H1 (cell line): Measurements from ENCODE around the gene SMAD6. TPM values are rescaled to one million over a fixed set of nuclear protein-coding genes. Genes with fewer than 3 reads are reported as not detected.

Experiments used
- CTCF ChIA-PET: fragments of 300-600 bp; sonication (Branson Sonifier 250); formaldehyde crosslinking; loops from one replicate; lab custom pipeline; 2021; ENCODE audit not compliant: partially characterized antibody; lab: Charles Lee
- POLR2A ChIA-PET: fragments of 300-600 bp; sonication (Branson Sonifier 250); formaldehyde crosslinking; loops from one replicate; lab custom pipeline; 2021; ENCODE audit warnings: inconsistent platforms; ENCODE audit not compliant: partially characterized antibody; lab: Charles Lee
- DNase-seq, 2 experiments: peaks; one replicate each; pipeline versions ENCODE4 v3.0.0 to v3.0.0-alpha.2; 2010 to 2022; ENCODE audit warnings: low spot score in 2 of 2, low read depth in 1 of 2, mixed read lengths in 1 of 2
- FAIRE-seq: peaks from 2 replicates; lab custom pipeline; 2011; peaks lifted over from hg19 to GRCh38; lab: Jason Lieb, UNC
- H2AFZ ChIP-seq: 2 replicates; pipeline ENCODE4 v1.8.1; 2012; ENCODE audit warnings: low read length, inconsistent platforms
- H2AK5ac ChIP-seq: 2 replicates; pipeline ENCODE4 v1.6.1; 2013; ENCODE audit warnings: low read depth, low read length
- H2BK120ac ChIP-seq: replicated peaks from 2 replicates; pipeline ENCODE3; 2013; ENCODE audit warnings: low read depth, low read length, inconsistent platforms
- H2BK12ac ChIP-seq: 2 replicates; pipeline ENCODE4 v1.6.1; 2013; ENCODE audit warnings: low read depth, low read length
- H2BK15ac ChIP-seq: 2 replicates; pipeline ENCODE4 v1.6.1; 2013; ENCODE audit warnings: low read length
- H2BK20ac ChIP-seq: 2 replicates; pipeline ENCODE4 v1.6.1; 2013; ENCODE audit warnings: low read length
- H2BK5ac ChIP-seq: 2 replicates; pipeline ENCODE4 v1.6.1; 2013; ENCODE audit warnings: low read depth, low read length
- H3K14ac ChIP-seq: 2 replicates; pipeline ENCODE4 v1.6.1; 2013; ENCODE audit warnings: inconsistent platforms; ENCODE audit not compliant: insufficient read length
- H3K18ac ChIP-seq: 2 replicates; pipeline ENCODE4 v1.6.1; 2013; ENCODE audit warnings: low read length; ENCODE audit errors: extremely low read depth
- H3K23ac ChIP-seq: 2 replicates; pipeline ENCODE4 v1.6.1; 2013; ENCODE audit warnings: inconsistent platforms; ENCODE audit not compliant: insufficient read length
- H3K23me2 ChIP-seq: 2 replicates; pipeline ENCODE4 v1.6.1; 2013; ENCODE audit warnings: low read depth, low read length
- H3K27ac ChIP-seq: 2 replicates; pipeline ENCODE4 v1.6.1; 2011; ENCODE audit warnings: low read depth, low read length, inconsistent platforms
- H3K27me3 ChIP-seq, 4 experiments: replicated peaks in 1 of 4; 1 replicate in 1 of 4; 2 replicates in 3 of 4; pipeline versions ENCODE4 v1.6.1 to v1.8.1; 2011 to 2013; ENCODE audit warnings: low read length in 3 of 4, mild to moderate bottlenecking in 3 of 4, inconsistent platforms in 2 of 4, mixed read lengths in 2 of 4, moderate library complexity in 1 of 4; ENCODE audit not compliant: control insufficient read depth in 3 of 4, insufficient read depth in 3 of 4; ENCODE audit errors: extremely low read depth in 1 of 4
- H3K36me3 ChIP-seq, 4 experiments: 2 replicates each; pipeline versions ENCODE4 v1.6.1 to v1.8.1; 2011 to 2013; ENCODE audit warnings: mild to moderate bottlenecking in 4 of 4, low read length in 3 of 4, moderate library complexity in 2 of 4, control low read depth in 1 of 4, inconsistent platforms in 1 of 4; ENCODE audit not compliant: insufficient read depth in 4 of 4, control insufficient read depth in 2 of 4
- H3K4ac ChIP-seq: replicated peaks from 2 replicates; pipeline ENCODE3; 2013; ENCODE audit warnings: low read length, low read depth, mixed read lengths, inconsistent platforms; ENCODE audit not compliant: insufficient read length
- H3K4me1 ChIP-seq, 4 experiments: replicated peaks in 1 of 4; 1 replicate in 1 of 4; 2 replicates in 3 of 4; pipeline versions ENCODE4 v1.6.1 to v1.8.1; 2011 to 2013; ENCODE audit warnings: low read length in 3 of 4, inconsistent platforms in 2 of 4, mixed read lengths in 1 of 4; ENCODE audit not compliant: insufficient read depth in 4 of 4, control insufficient read depth in 3 of 4
- H3K4me2 ChIP-seq, 2 experiments: 2 replicates each; pipeline versions ENCODE4 v1.6.1 to v1.8.1; 2011 to 2013; ENCODE audit warnings: low read depth in 2 of 2, low read length in 2 of 2, control low read depth in 1 of 2, inconsistent platforms in 1 of 2, mild to moderate bottlenecking in 1 of 2; ENCODE audit not compliant: insufficient read depth in 1 of 2
- H3K4me3 ChIP-seq, 4 experiments: fragments of 200-600, 300-600 bp in 1 of 4; sonication (generic), shearing (Covaris generic), sonication (Bioruptor Twin) in 1 of 4; 2 replicates each; pipeline versions ENCODE4 v1.5.1 to v1.8.1; 2011 to 2016; ENCODE audit warnings: low read length in 4 of 4, low read depth in 3 of 4, control low read depth in 2 of 4, inconsistent platforms in 2 of 4, mild to moderate bottlenecking in 2 of 4, mixed read lengths in 1 of 4, moderate library complexity in 1 of 4; ENCODE audit not compliant: insufficient read depth in 2 of 4; ENCODE audit errors: extremely low read depth in 1 of 4
- H3K56ac ChIP-seq: replicated peaks from 2 replicates; pipeline ENCODE3; 2013; ENCODE audit warnings: low read depth, mild to moderate bottlenecking, mixed read lengths, low read length, inconsistent platforms; ENCODE audit not compliant: insufficient read length
- H3K79me1 ChIP-seq: 2 replicates; pipeline ENCODE4 v1.6.1; 2013; ENCODE audit warnings: low read depth, low read length, control low read depth
- H3K79me2 ChIP-seq, 2 experiments: 2 replicates each; pipeline versions ENCODE4 v1.6.1 to v1.8.1; 2012 to 2013; ENCODE audit warnings: low read length in 2 of 2, mild to moderate bottlenecking in 2 of 2, inconsistent platforms in 1 of 2; ENCODE audit not compliant: insufficient read depth in 2 of 2, control insufficient read depth in 1 of 2
- H3K9ac ChIP-seq, 4 experiments: replicated peaks in 1 of 4; 1 replicate in 1 of 4; 2 replicates in 3 of 4; pipeline versions ENCODE4 v1.6.1 to v1.8.1; 2011 to 2013; ENCODE audit warnings: low read depth in 3 of 4, low read length in 3 of 4, control low read depth in 2 of 4, mild to moderate bottlenecking in 2 of 4, moderate library complexity in 2 of 4, inconsistent platforms in 1 of 4; ENCODE audit errors: extremely low read depth in 1 of 4
- H3K9me3 ChIP-seq, 2 experiments: 2 replicates each; pipeline versions ENCODE4 v1.6.1 to v1.8.1; 2012 to 2013; ENCODE audit warnings: mild to moderate bottlenecking in 2 of 2, moderate library complexity in 2 of 2, control low read depth in 1 of 2, inconsistent platforms in 1 of 2, low read depth in 1 of 2, low read length in 1 of 2, mixed read lengths in 1 of 2; ENCODE audit not compliant: insufficient read depth in 2 of 2
- H4K20me1 ChIP-seq, 2 experiments: replicated peaks in 1 of 2; 2 replicates each; pipeline versions ENCODE3 to v1.8.1; 2011 to 2013; ENCODE audit warnings: inconsistent platforms in 2 of 2, low read length in 2 of 2, mild to moderate bottlenecking in 1 of 2; ENCODE audit not compliant: insufficient read depth in 2 of 2, control insufficient read depth in 1 of 2
- H4K5ac ChIP-seq: 2 replicates; pipeline ENCODE4 v1.6.1; 2013; ENCODE audit warnings: low read length, low read depth, mixed read lengths, inconsistent platforms; ENCODE audit not compliant: insufficient read length
- H4K8ac ChIP-seq: 2 replicates; pipeline ENCODE4 v1.8.0; 2013; ENCODE audit warnings: mild to moderate bottlenecking, moderate library complexity, low read length, inconsistent platforms; ENCODE audit not compliant: insufficient read depth; ENCODE audit errors: extremely low read depth
- H4K91ac ChIP-seq: replicated peaks from 2 replicates; pipeline ENCODE3; 2013; ENCODE audit warnings: low read length, mixed read lengths, inconsistent platforms; ENCODE audit not compliant: insufficient read length
- GABPA ChIP-seq: IDR thresholded peaks from 2 replicates; pipeline ENCODE4 v1.6.1; 2011; ENCODE audit warnings: mild to moderate bottlenecking, low read length, moderate library complexity, borderline replicate concordance; ENCODE audit not compliant: insufficient read depth
- HDAC6 ChIP-seq: IDR thresholded peaks from one replicate; pipeline ENCODE4 v1.7.1; 2012; ENCODE audit warnings: low read depth, mild to moderate bottlenecking, inconsistent platforms, low read length, moderate library complexity
- SUZ12 ChIP-seq: fragments of 200-600 bp; sonication (generic); IDR thresholded peaks from 2 replicates; pipeline ENCODE4 v1.6.1; 2012; ENCODE audit warnings: mild to moderate bottlenecking, inconsistent platforms, low read length, moderate library complexity, mixed read lengths
- TAF1 ChIP-seq: IDR thresholded peaks from 2 replicates; pipeline ENCODE4 v1.6.1; 2011; ENCODE audit warnings: mild to moderate bottlenecking, low read depth, low read length
- YY1 ChIP-seq: IDR thresholded peaks from 2 replicates; pipeline ENCODE4 v1.6.1; 2011; ENCODE audit warnings: low read depth, mild to moderate bottlenecking, low read length
- WGBS, 2 experiments: shearing (Covaris generic) in 1 of 2; methylation state at CpG; one replicate each; pipeline versions ENCODE4 v1.1.6 to v1.1.7; 2013 to 2015; ENCODE audit warnings: low lambda C conversion rate in 2 of 2, mixed read lengths in 2 of 2, inconsistent platforms in 1 of 2, low coverage in 1 of 2, missing lambda C conversion rate in 1 of 2; ENCODE audit not compliant: insufficient replicate concordance in 2 of 2, insufficient coverage in 1 of 2, insufficient read length in 1 of 2; ENCODE audit errors: extremely low coverage in 1 of 2, missing lambda C conversion rate in 1 of 2; 5-methylcytosine and 5-hydroxymethylcytosine counted together
- polyA plus RNA-seq, 7 experiments: library from polyadenylated mRNA; depleted of rRNA in 3 of 7; stranded (reverse) in 5 of 7; unstranded in 2 of 7; fragments of >200 nt in 5 of 7; fragments of 200-250 nt in 2 of 7; gene quantifications; 1 replicate in 5 of 7; 2 replicates in 1 of 7; 4 replicates in 1 of 7; pipeline versions ENCODE4 v1.2.1 to v1.2.3, GENCODE V29; 2011 to 2013; ENCODE audit warnings: missing spikeins in 2 of 7, mixed read lengths in 2 of 7
- total RNA-seq: library from RNA; stranded (reverse); fragmentation: NEBNext Ultra II Directional; extraction: Animal tissue kit (Norgen Biotek cat#: 25700); gene quantifications from 2 replicates; pipeline ENCODE4 v1.2.1, GENCODE V29; 2021

SMAD6 gene
- total and polyA plus RNA-seq, 2 of the 8 experiments (the other 6 are each of a cell fraction or from before 2014, with no cell fraction given) = 1.8 to 7.0 TPM

GRCh38 chr15:66780973-66781718 is 79.1 kb downstream of the SMAD6 start:
- Histone ChIP-seq H3K23me2 (no peaks in the 10 kb centered on the region), H2BK12ac (no peak overlapping the region), H3K27ac (no peak overlapping the region; the same call in 1 of the 2 replicates), H3K36me3 (peaks cover 0 to 5% (median 0%) of the 10 kb centered on the region in 4 experiments; a peak in 1 of 8 replicates), H3K18ac (no peak overlapping the region), H2BK120ac (no peak overlapping the region), H4K8ac (no peak overlapping the region), H3K4me3 (no peak overlapping the region), H3K23ac (no peak overlapping the region), H3K9me3 (no peaks in the 10 kb centered on the region), H2BK15ac (no peak overlapping the region), H3K9ac (no peak overlapping the region), H4K20me1 (peaks cover 0 to 2% of the 10 kb centered on the region in 2 experiments), H2AK5ac (no peak overlapping the region), H3K79me1 (no peaks in the 10 kb centered on the region), H3K27me3 (no peaks in the 10 kb centered on the region), H3K4me2 (no peak overlapping the region), H3K4me1 (peaks cover 3 to 9% (median 5%) of the 10 kb centered on the region in 4 experiments; a peak in 4 of 7 replicates), H2BK5ac (0 out of 2 replicates have a peak overlapping the region, but pooled peaks have one; percentile 24), H4K5ac (no peak overlapping the region), H3K14ac (no peak overlapping the region), H3K79me2 (no peaks in the 10 kb centered on the region), H2BK20ac (no peak overlapping the region), H4K91ac (no peak overlapping the region), H2AFZ (no peak overlapping the region), H3K56ac (no peak overlapping the region), H3K4ac (no peak overlapping the region)
- FAIRE-seq = no peak
- DNase-seq = no peak
- 97% methylated on average over 47 of the region's 73 CpGs; no CpG with 5 or more reads in 1 of the 2 experiments for WGBS, 2 experiments
- POLR2A ChIA-PET = interaction anchor here (1.8 kb wide), 1 partner anchor 8 kb away, joined by 5 read pairs; no protein-coding TSS in a partner anchor
- CTCF ChIA-PET = interaction anchor here (0.7 to 17.8 kb wide), 7 partner anchors 9 to 75 kb away, joined by 3 to 202 read pairs (median 7); no protein-coding TSS in a partner anchor
- no peak for TF ChIP-seq HDAC6
- TF ChIP-seq GABPA = no peak
- TF ChIP-seq YY1 = no peak
- no peak for TF ChIP-seq TAF1
- TF ChIP-seq SUZ12 = no peak
